ENCODE results near the gene KRT84. TPM values are rescaled to one million over a fixed set of nuclear protein-coding genes. Genes with fewer than 3 reads are reported as not detected.

The KRT84 gene
- total RNA-seq, 4 donors from 2014 or later = not detected

DNA sequence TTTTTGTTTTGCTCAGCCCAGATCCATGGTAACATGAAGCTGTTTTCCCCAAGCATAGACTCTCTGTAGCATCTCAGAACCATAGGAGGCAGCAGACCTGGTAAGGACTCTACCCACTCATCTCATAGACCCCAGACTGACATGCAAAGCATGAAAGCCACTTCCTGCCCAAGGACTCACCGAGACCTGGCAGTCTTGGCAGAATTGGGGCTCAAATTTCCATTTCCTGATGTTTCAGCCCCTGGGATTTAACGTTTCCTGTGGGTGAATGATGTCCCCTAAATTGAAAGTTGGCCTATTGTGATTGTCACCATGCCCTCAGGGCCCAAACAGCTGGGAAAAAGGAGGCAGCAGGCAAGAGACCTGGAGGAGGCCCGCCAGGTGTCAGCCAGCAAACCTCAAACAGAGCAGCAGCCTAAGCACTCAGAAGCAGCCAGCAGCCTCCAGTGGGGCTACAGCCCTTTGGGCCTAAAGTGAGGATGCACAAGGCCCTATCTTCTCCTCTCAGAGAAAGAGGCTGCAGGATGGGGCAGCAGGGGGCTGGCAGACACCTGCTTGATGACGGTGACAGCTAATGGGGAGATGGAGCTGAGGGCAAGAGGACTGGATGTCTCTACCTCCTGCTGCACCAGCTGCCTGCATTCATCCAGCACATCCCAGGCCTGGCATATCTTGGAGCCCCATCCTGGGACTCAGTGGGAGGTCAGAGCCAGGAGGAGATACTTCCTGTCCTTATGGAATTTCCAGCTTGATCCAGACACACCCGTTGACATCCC is 26.7 kb downstream of the KRT84 start:
- TF ChIP-seq, protein P1, sequence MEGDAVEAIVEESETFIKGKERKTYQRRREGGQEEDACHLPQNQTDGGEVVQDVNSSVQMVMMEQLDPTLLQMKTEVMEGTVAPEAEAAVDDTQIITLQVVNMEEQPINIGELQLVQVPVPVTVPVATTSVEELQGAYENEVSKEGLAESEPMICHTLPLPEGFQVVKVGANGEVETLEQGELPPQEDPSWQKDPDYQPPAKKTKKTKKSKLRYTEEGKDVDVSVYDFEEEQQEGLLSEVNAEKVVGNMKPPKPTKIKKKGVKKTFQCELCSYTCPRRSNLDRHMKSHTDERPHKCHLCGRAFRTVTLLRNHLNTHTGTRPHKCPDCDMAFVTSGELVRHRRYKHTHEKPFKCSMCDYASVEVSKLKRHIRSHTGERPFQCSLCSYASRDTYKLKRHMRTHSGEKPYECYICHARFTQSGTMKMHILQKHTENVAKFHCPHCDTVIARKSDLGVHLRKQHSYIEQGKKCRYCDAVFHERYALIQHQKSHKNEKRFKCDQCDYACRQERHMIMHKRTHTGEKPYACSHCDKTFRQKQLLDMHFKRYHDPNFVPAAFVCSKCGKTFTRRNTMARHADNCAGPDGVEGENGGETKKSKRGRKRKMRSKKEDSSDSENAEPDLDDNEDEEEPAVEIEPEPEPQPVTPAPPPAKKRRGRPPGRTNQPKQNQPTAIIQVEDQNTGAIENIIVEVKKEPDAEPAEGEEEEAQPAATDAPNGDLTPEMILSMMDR (IDR thresholded peaks at IDR 0.05; ENCODE audit: low read depth) = no peak

DNA sequence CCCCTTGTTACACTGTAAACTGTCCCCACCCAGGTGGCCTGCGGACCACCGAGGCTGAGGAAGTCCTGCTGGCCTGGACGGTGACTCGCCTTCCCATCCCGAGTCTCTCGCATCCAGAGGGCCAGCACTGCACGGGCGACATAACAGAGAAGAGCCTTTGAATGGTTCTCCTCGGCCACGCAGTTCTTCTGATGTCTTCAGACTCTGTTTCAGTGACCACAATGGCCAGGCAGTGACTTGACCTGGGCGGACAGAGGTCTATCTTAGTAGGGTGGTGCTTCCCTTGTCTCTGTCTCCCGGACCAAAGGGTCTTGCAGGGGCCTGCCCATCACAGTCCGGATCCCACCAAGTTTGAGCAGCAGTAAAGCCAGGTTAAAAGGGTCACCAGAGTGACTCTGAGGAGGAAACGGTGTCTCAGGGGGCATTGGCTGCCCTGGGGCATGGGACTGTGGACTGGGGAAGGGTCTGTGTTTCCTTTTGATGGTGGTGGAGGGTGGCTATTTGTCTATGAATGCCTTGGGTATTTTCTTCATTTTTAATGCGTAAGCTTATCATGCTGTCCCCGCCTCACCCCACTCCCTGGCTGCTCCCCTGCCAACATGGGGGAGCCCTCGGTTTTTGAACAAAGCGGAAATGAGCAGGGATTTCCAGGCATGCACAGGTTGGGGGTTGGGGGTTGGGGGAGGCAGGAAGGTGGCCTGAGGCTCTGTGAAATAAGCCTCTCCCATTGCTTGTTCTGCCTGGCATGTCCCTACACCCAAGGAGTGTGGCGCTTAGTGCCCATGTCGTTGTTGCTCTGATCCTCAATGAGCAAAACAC is 28.5 kb downstream of the KRT84 start:
- TF ChIP-seq, protein P1 (IDR thresholded peaks at IDR 0.05; ENCODE audit: low read depth) = no peak

DNA sequence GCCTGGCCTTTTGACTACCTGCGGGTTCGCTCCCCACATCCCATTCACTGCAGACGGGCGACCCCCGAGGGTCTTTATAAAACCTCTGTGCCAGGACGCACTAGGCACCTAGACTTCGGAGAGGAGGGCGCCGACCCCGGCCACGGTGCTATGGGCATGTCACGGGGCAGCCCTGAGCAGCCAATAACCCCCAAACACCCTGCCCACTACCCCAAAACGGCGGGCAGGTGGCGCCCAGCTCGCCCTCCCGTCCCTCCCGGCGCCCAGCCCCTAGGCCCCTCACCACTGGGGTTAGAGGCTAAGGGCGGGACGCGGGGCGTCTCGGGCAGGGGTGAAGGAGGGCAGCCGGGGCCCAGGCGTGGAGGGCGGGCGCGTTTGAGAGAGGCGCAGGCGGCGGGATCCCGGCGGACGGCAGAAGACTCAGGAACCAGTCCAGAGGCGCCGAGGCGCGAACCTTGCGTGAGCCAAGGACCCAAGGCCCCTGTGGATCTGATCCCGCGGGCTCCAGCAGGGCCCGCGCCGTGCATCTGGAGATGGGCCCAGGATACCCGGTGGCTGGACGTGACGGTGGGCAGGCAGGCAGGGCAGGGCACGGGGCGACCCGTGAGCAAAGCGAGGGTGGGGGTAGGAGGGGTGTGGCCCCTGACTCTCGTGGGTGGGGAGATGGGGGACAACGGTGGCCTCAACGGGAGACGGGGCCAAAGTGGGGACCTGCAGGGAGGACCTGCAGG is 29.3 kb downstream of the KRT84 start:
- TF ChIP-seq, protein P1 (IDR thresholded peaks at IDR 0.05; ENCODE audit: low read depth) = no peak

DNA sequence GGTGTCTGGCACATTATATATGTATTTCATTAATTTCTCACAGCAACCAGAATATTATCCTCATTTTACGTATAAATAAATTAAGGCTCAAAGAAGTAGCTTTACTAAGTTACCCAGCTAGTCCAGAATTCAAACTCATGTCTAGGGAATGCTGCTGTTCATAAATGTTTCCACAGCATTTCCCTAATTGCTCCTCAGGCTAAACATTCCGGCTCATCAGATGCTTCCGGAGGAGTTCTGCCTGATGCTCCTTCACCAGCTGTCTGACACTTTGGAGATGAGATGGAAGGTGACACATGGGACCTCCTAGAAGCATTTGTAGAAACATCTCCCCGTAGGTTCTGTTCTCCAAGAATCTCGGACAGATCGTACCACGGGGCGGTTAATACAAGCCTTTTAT is 30.3 kb downstream of the KRT84 start:
- TF ChIP-seq, protein P1 (IDR thresholded peaks at IDR 0.05; ENCODE audit: low read depth) = no peak

DNA sequence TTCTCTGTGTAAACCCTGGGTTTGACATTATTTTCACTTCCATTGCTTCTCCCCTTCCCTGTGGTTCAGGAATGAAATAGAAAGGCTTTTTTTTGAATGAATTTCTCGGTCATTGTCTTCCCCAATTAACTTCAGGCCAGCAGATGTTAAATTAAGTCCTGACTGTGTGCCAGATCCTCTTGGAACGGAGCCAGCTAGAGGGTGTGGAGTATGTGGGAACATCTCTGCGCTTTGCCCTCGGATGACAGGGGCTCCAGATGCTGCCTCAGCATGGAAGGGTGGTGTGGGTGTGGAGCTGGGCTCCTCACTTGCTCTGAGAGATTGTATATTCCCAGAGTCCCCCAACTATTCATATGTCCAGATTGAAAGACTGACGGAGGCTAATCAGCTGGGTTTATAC is 31.3 kb downstream of the KRT84 start:
- TF ChIP-seq, protein P1 (IDR thresholded peaks at IDR 0.05; ENCODE audit: low read depth) = no peak

DNA sequence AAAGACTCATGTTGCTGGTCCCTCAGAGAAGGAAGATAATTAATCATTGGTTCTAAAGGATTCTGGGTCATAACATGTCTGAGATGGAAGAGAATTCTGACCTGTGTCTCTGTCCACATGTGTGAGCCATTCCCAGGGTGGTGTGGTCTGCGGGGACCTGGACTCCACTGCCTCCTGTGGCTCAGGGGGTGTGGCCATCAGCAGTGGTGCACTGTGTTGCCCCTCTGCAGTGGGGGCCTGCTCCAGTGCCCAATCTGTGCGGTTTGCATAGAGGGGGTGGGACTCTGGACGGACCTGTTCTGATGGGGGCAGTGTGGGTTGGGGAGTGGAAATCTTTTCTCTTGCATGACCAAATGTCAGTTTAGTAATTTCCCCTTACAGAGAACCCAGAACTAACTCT is 31.7 kb downstream of the KRT84 start:
- TF ChIP-seq, protein P1 (IDR thresholded peaks at IDR 0.05; ENCODE audit: low read depth) = no peak

DNA sequence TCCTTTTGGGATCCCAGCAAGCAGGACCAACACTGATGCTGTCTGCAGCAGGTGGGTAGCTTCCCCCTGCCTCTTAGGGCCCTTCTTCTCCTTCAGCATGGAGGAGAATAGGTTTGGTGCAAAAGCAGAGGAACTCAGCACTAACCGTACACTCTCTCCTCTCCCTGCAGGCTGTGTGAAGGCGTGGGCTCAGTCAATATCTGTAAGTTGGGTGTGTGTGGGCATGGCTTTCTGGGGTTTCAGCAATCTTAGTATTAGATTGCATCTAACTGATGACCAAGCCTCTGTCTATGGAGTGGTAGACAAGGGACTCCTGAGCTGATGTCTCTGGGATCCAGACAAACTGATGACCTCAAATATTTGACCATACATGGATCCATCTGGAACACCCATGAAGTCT is 32.5 kb downstream of the KRT84 start:
- TF ChIP-seq, protein P1 (IDR thresholded peaks at IDR 0.05; ENCODE audit: low read depth) = no peak

Data from subcutaneous adipose tissue (tissue), 4 donors.